ENCODE results near the gene GABRR2. TPM values are rescaled to one million over a fixed set of nuclear protein-coding genes. Genes with fewer than 3 reads are reported as not detected.

The GABRR2 gene
- total RNA-seq, 4 donors from 2014 or later, result 0.27 to 0.62 TPM; not detected in 2

- intact Hi-C loops (cut with DNase I; ENCODE audit: low total_unique reads), result no loop called here
- no peak for DNase-seq (ENCODE audit: low spot score in 2 of 2)
- WGBS, 2 donors, result 92 to 93% methylated on average over 2 of the region's 2 CpGs
- no peak for TF ChIP-seq POLR2A (IDR thresholded peaks at IDR 0.05)
- no peak for TF ChIP-seq CTCF (IDR thresholded peaks at IDR 0.05)
- H3K4me3 ChIP-seq (ENCODE audit: low read depth, poor library complexity, severe bottlenecking), result no peak overlapping the region
Observed at GRCh38 chr6:89339565-89339964, 24.5 kb upstream of the GABRR2 start.

GRCh38 chr6:89335164-89335563, 20.1 kb upstream of the GABRR2 start:
- intact Hi-C loops (cut with DNase I; ENCODE audit: low total_unique reads), result no loop called here
- DNase-seq (ENCODE audit: low spot score in 2 of 2), result no peak
- no peak for TF ChIP-seq CTCF (IDR thresholded peaks at IDR 0.05)
- TF ChIP-seq POLR2A (IDR thresholded peaks at IDR 0.05), result no peak
- 82 to 84% methylated on average over 3 of the region's 3 CpGs for WGBS, 2 donors
- no peak overlapping the region for H3K4me3 ChIP-seq (ENCODE audit: low read depth, poor library complexity, severe bottlenecking)

- DNase-seq (ENCODE audit: low spot score in 2 of 2), result no peak
- no peak overlapping the region for H3K4me3 ChIP-seq (ENCODE audit: low read depth, poor library complexity, severe bottlenecking)
- WGBS, 2 donors, result 96 to 100% methylated on average over 1 of the region's 1 CpG
- intact Hi-C loops (cut with DNase I; ENCODE audit: low total_unique reads), result no loop called here
- TF ChIP-seq POLR2A (IDR thresholded peaks at IDR 0.05) (no peak), CTCF (IDR thresholded peaks at IDR 0.05) (no peak)
Observed at GRCh38 chr6:89330910-89331309, 15.8 kb upstream of the GABRR2 start.

- intact Hi-C loops (cut with DNase I; ENCODE audit: low total_unique reads), result no loop called here
- TF ChIP-seq POLR2A (IDR thresholded peaks at IDR 0.05) (no peak), CTCF (IDR thresholded peaks at IDR 0.05) (no peak)
- H3K4me3 ChIP-seq (ENCODE audit: low read depth, poor library complexity, severe bottlenecking), result no peak overlapping the region
- DNase-seq (ENCODE audit: low spot score in 2 of 2), result no peak
- 92 to 96% methylated on average over 1 of the region's 1 CpG for WGBS, 2 donors
Observed at GRCh38 chr6:89328976-89329375, 13.9 kb upstream of the GABRR2 start.

- no peak overlapping the region for H3K4me3 ChIP-seq (ENCODE audit: low read depth, poor library complexity, severe bottlenecking)
- WGBS, 2 donors, result 92 to 96% methylated on average over 3 of the region's 3 CpGs
- intact Hi-C loops (cut with DNase I; ENCODE audit: low total_unique reads), result no loop called here
- DNase-seq (ENCODE audit: low spot score in 2 of 2), result no peak
- no peak for TF ChIP-seq POLR2A (IDR thresholded peaks at IDR 0.05)
- TF ChIP-seq CTCF (IDR thresholded peaks at IDR 0.05), result no peak
Observed at GRCh38 chr6:89324304-89324703, 9.2 kb upstream of the GABRR2 start.

- no peak for DNase-seq (ENCODE audit: low spot score in 2 of 2)
- TF ChIP-seq POLR2A (IDR thresholded peaks at IDR 0.05), result no peak
- no peak for TF ChIP-seq CTCF (IDR thresholded peaks at IDR 0.05)
- H3K4me3 ChIP-seq (ENCODE audit: low read depth, poor library complexity, severe bottlenecking), result no peak overlapping the region
- WGBS, 2 donors, result 68 to 77% methylated on average over 3 of the region's 3 CpGs
- intact Hi-C loops (cut with DNase I; ENCODE audit: low total_unique reads), result no loop called here
Observed at GRCh38 chr6:89323511-89323971, 8.4 kb upstream of the GABRR2 start.

Data from lower leg skin (tissue), 4 donors.